Measurements from ENCODE around the gene CUX1. TPM values are rescaled to one million over a fixed set of nuclear protein-coding genes. Genes with fewer than 3 reads are reported as not detected.
A peak's percentile ranks its signal among the peaks of the same experiment; 100 is the strongest.
"Not testable (repeated sequence)": the region's sequence is repeated elsewhere in the genome, so short reads cannot be mapped to it uniquely, and the experiment has no call there.

Gene CUX1
- total RNA-seq, 1 donor from 2014 or later = 40.5 TPM

GRCh38 chr7:102029616-102030015 is 212.2 kb downstream of the CUX1 start:
- DNase-seq (ENCODE audit: low read depth) = no peak

DNA sequence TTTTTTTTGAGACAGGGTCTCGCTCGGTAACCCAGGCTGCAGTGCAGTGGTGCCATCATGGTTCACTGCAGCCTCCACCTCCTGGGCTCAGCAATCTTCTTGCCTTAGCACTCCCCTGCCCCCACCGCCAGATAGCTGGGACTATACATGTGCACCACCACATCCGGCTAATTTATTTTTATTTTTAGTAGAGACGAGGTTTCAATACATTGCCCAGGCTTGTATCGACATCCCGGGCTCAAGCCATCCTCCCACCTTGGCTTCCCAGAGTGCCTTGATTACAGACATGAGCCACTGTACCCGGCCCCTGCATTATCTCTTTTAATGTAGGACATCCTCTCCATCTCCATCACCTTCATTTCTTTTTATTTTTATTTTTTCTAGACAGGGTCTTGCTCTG is 213.3 kb downstream of the CUX1 start:
- Histone ChIP-seq H3K27me3 (ENCODE audit: control insufficient read depth, insufficient read depth, low read length) (no peaks in the 10 kb centered on the region), H3K36me3 (ENCODE audit: control insufficient read depth, insufficient read depth, low read length) (no peaks in the 10 kb centered on the region), H3K4me3 (ENCODE audit: low read depth, low read length) (no peak overlapping the region)
- FAIRE-seq (no peak), DNase-seq (ENCODE audit: low read depth) (no peak)
- TF ChIP-seq, protein P1, sequence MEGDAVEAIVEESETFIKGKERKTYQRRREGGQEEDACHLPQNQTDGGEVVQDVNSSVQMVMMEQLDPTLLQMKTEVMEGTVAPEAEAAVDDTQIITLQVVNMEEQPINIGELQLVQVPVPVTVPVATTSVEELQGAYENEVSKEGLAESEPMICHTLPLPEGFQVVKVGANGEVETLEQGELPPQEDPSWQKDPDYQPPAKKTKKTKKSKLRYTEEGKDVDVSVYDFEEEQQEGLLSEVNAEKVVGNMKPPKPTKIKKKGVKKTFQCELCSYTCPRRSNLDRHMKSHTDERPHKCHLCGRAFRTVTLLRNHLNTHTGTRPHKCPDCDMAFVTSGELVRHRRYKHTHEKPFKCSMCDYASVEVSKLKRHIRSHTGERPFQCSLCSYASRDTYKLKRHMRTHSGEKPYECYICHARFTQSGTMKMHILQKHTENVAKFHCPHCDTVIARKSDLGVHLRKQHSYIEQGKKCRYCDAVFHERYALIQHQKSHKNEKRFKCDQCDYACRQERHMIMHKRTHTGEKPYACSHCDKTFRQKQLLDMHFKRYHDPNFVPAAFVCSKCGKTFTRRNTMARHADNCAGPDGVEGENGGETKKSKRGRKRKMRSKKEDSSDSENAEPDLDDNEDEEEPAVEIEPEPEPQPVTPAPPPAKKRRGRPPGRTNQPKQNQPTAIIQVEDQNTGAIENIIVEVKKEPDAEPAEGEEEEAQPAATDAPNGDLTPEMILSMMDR (IDR thresholded peaks at IDR 0.05; ENCODE audit: insufficient read depth, low read length, severe bottlenecking) = no peak

More at GRCh38 chr7:102029616-102030015, 212.2 kb downstream of the CUX1 start:
- Histone ChIP-seq H3K4me3 (ENCODE audit: low read depth, low read length) (no peak overlapping the region), H3K36me3 (ENCODE audit: control insufficient read depth, insufficient read depth, low read length) (no peaks in the 10 kb centered on the region), H3K27me3 (ENCODE audit: control insufficient read depth, insufficient read depth, low read length) (no peaks in the 10 kb centered on the region)
- TF ChIP-seq, protein P1 (IDR thresholded peaks at IDR 0.05; ENCODE audit: insufficient read depth, low read length, severe bottlenecking) = no peak
- FAIRE-seq = no peak

DNA sequence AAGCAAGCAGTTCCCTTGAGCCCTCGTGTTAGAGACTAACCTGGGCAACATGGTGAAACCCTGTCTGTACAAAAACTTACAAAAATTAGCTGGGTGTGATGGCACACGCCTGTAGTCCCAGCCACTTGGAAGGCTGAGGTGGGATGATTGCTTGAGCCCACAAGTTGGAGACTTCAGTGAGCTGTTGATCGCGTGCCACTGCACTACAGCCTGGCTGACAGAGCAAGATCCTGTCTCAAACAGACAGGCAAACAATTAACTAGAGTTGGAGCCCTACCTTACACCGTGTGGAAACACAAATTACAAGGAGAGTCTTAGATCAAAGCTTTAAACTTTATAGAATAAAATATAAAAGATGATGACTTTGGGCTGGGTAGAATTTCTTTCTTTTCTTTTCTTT is 219.5 kb downstream of the CUX1 start:
- H3K4me3 ChIP-seq (ENCODE audit: low read depth, low read length) = no peak overlapping the region
- H3K36me3 ChIP-seq (ENCODE audit: control insufficient read depth, insufficient read depth, low read length) = no peaks in the 10 kb centered on the region
- TF ChIP-seq, protein P1 (IDR thresholded peaks at IDR 0.05; ENCODE audit: insufficient read depth, low read length, severe bottlenecking) = no peak
- H3K27me3 ChIP-seq (ENCODE audit: control insufficient read depth, insufficient read depth, low read length) = no peaks in the 10 kb centered on the region
- DNase-seq (ENCODE audit: low read depth) (no peak), FAIRE-seq (no peak)

DNA sequence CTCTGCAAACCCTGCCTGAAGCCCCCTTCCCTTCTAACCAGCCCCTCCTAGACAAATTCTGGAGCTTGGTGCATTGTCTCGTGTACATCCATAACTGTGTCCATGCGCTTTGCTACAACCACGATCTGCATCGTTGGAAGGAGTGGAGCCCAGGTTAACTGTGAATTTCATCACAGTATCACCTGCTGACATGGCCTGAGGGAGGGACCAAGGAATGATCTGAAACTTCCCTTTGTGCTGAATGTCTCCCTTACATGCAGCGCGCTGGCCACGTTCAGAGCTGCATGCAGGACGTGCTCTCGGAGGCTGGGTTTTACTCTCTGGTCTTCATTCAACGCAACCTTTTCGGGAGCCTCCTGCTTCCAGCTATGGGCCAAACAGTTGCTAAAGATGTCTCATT is 222.3 kb downstream of the CUX1 start:
- Histone ChIP-seq H3K27me3 (ENCODE audit: control insufficient read depth, insufficient read depth, low read length) (no peaks in the 10 kb centered on the region), H3K36me3 (ENCODE audit: control insufficient read depth, insufficient read depth, low read length) (no peaks in the 10 kb centered on the region), H3K4me3 (ENCODE audit: low read depth, low read length) (no peak overlapping the region)
- no peak for DNase-seq (ENCODE audit: low read depth)
- FAIRE-seq = no peak
- TF ChIP-seq, protein P1 (IDR thresholded peaks at IDR 0.05; ENCODE audit: insufficient read depth, low read length, severe bottlenecking) = no peak

- no peaks in the 10 kb centered on the region for H3K36me3 ChIP-seq (ENCODE audit: control insufficient read depth, insufficient read depth, low read length)
- DNase-seq (ENCODE audit: low read depth) = no peak
- TF ChIP-seq, protein P1 (IDR thresholded peaks at IDR 0.05; ENCODE audit: insufficient read depth, low read length, severe bottlenecking) = no peak
- no peaks in the 10 kb centered on the region for H3K27me3 ChIP-seq (ENCODE audit: control insufficient read depth, insufficient read depth, low read length)
- no peak overlapping the region for H3K4me3 ChIP-seq (ENCODE audit: low read depth, low read length)
- FAIRE-seq = no peak
Measured at GRCh38 chr7:102040569-102040968, 223.1 kb downstream of the CUX1 start.

GRCh38 chr7:102042016-102042656 is 224.7 kb downstream of the CUX1 start:
- TF ChIP-seq, protein P1 (IDR thresholded peaks at IDR 0.05; ENCODE audit: insufficient read depth, low read length, severe bottlenecking) = no peak
- Histone ChIP-seq H3K27me3 (ENCODE audit: control insufficient read depth, insufficient read depth, low read length) (no peaks in the 10 kb centered on the region), H3K36me3 (ENCODE audit: control insufficient read depth, insufficient read depth, low read length) (no peaks in the 10 kb centered on the region), H3K4me3 (ENCODE audit: low read depth, low read length) (no peak overlapping the region)
- no peak for FAIRE-seq
- DNase-seq (ENCODE audit: low read depth) = peak; percentile 79

DNA sequence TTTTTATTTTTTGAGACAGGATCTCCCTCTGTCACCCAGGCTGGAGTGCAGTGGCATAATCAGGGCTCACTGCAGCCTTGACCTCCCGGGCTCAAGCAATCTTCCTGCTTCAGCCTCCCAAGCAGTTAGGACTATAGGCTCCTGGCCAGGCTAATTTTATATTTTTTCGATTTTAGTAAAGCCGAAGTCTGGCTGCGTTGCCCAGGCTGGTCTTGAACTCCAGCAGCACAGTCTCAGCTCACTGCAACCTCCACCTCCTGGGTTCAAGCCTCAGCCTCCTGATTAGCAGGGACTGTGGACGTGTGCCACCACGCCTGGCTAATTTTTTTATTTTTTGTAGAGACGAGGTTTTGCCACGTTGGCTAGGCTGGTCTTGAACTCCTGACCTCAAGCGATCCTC is 225.4 kb downstream of the CUX1 start:
- H3K4me3 ChIP-seq (ENCODE audit: low read depth, low read length); FAIRE-seq; DNase-seq (ENCODE audit: low read depth); H3K27me3 ChIP-seq (ENCODE audit: control insufficient read depth, insufficient read depth, low read length); H3K36me3 ChIP-seq (ENCODE audit: control insufficient read depth, insufficient read depth, low read length): not testable (repeated sequence)
